ENCODE results near the gene TRIM15.

GRCh38 chr6:30163918-30164654 is 740 bp downstream of the TRIM15 start:
- TF ChIP-seq POLR2A (IDR thresholded peaks at IDR 0.05): no peak
- TF ChIP-seq, protein P1, sequence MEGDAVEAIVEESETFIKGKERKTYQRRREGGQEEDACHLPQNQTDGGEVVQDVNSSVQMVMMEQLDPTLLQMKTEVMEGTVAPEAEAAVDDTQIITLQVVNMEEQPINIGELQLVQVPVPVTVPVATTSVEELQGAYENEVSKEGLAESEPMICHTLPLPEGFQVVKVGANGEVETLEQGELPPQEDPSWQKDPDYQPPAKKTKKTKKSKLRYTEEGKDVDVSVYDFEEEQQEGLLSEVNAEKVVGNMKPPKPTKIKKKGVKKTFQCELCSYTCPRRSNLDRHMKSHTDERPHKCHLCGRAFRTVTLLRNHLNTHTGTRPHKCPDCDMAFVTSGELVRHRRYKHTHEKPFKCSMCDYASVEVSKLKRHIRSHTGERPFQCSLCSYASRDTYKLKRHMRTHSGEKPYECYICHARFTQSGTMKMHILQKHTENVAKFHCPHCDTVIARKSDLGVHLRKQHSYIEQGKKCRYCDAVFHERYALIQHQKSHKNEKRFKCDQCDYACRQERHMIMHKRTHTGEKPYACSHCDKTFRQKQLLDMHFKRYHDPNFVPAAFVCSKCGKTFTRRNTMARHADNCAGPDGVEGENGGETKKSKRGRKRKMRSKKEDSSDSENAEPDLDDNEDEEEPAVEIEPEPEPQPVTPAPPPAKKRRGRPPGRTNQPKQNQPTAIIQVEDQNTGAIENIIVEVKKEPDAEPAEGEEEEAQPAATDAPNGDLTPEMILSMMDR (IDR thresholded peaks at IDR 0.05 in 8 of 11, conservative IDR thresholded peaks at IDR 0.05 in 3 of 11): no peak
- TF ChIP-seq POLR2AphosphoS5 (IDR thresholded peaks at IDR 0.05): no peak
